T follicular helper cell (primary cell): ENCODE results near the gene VPS11.
"Not testable (repeated sequence)": the region's sequence is repeated elsewhere in the genome, so short reads cannot be mapped to it uniquely, and the experiment has no call there.

Experiments used
- DNase-seq: peaks from one replicate; pipeline ENCODE4 v3.0.0-alpha.2; 2020; ENCODE audit warnings: low read depth

Gene VPS11

GRCh38 chr11:119103161-119103664, 35.6 kb downstream of the VPS11 start:
- DNase-seq = not testable (repeated sequence)

- DNase-seq = no peak
These were observed 36.2 kb downstream of the VPS11 start for GRCh38 chr11:119103793-119104192.

- DNase-seq = peak; percentile 84
These were observed 39.2 kb downstream of the VPS11 start, which contains the start of gene C2CD2L for GRCh38 chr11:119106564-119107537. TSS of gene C2CD2L (plus strand) at chr11:119107344. CDS start at chr11:119107742, 398 bp downstream.

GRCh38 chr11:119107538-119108145, 40.0 kb downstream of the VPS11 start:
- DNase-seq = no peak

DNA sequence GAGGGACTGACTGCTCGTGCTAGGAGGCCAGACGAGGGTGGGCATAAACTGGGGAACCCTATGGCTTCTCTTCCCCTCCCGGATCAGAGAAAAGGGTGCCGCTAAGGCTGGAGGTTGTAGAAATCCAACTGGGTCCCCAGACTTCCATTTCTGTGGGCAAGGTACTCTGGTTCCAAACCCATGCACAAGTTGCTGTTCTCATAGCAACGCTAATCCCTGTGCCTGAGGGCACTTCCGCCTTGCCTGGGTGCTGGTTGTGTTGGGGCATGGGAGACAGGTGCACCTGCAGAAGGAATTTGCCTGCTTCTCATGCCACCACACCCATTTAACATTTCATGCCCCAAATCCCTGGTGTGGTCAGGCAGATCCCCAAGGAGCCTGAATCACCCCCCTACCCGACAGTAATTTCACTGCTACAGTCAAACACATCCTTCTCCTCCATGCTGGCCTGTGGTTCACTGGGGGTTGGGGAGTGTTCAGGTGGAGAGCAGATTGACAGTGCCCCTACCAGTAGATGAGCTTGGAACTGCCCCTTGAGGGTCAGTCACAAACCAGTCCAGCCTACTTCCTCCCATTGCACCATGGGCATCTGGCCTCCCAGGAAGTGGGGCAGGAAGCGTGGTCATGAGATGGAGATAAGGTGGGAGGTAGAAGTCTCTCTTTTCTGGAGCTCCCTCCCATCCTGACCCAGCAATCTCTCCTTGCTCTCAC, 40.7 kb downstream of the VPS11 start:
- no peak for DNase-seq

GRCh38 chr11:119108857-119109221, 41.2 kb downstream of the VPS11 start:
- DNase-seq = no peak

DNA sequence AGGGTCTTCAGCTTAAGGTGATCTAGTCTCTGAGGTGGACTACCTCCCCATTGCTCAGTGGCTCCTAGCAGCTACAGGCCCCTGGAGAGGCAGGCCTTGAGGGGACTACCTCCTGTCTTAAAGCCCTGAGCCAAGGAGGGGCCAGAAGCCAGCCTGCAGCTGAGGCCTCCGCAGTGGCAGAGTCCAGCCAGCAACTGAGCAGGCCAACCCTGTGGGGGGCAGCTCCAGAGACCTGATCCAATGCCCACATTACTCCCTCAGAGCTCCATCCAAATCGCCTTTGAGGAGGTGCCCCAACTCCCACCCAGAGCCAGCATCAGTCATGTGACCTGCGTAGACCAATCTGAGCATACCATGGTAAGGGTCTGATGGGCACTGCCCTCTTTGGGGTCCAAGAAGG, 42.2 kb downstream of the VPS11 start:
- no peak for DNase-seq

DNA sequence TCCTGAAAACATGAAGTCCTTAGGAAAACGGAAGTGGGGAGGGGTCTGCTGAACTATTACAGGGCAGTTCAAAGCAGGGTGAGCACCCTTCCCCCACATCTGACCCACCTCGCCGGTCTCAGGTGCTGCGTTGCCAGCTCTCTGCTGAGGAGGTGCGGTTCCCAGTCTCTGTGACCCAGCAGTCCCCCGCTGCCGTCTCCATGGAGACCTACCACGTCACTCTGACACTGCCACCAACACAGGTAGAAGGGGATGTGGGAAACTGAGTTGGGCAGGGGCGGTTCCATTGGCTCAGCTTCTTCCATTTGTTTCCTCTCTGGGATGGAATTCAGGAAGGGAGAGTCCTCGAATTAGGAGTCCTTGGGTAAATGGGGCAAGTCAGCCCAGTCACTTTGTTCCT, 42.8 kb downstream of the VPS11 start:
- DNase-seq = no peak

- no peak for DNase-seq
These were observed 43.8 kb downstream of the VPS11 start for GRCh38 chr11:119111361-119111925.

DNA sequence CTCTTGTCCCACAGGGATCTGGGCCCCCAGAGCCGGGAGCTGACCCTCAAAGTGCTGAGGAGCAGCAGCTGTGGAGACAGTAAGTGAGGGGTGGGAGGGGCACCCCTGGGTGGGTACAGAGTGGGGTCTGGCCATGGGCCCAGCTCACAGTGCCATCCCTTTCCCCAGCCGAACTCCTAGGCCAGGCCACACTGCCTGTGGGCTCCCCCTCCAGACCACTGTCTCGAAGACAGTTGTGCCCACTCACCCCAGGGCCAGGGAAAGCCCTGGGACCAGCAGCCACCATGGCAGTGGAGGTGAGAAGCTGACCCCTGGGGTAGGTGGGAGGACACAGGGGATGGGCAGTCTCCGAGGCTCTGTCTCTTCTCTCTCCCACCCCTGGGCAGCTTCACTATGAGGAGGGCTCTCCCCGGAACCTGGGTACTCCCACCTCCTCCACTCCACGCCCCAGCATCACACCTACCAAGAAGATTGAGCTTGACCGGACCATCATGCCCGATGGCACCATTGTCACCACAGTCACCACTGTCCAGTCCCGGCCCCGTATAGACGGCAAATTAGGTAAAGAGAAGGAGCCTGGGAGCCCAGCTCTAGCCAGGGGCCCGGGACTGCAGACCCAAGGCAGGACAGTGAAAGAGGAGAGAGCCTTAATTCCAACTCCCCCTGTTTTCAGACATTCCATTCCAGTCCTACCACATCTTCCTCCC, 44.8 kb downstream of the VPS11 start:
- no peak for DNase-seq

- no peak for DNase-seq
These were observed 46.1 kb downstream of the VPS11 start for GRCh38 chr11:119113716-119114115.

DNA sequence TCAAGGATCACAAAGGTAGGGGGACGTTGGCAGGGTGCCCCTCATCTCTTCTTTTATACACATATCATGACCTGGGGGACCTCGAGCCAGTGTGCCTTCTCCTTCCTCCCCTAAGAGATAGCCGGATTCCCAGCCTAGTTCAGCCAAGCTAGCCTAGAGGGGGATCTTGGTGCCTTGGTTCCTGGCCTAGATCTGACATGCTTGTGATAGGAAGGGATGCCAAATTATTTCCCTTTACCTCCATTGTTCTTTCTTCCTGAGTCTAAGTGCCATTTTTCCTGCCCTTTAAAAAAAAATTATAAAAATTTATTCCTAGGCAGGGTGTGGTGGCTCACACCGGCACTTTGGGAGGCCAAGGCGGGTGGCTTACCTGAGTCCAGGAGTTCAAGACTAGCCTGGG, 46.7 kb downstream of the VPS11 start:
- no peak for DNase-seq

GRCh38 chr11:119115484-119116234, 48.0 kb downstream of the VPS11 start:
- DNase-seq = no peak

GRCh38 chr11:119116235-119116594, 48.6 kb downstream of the VPS11 start:
- no peak for DNase-seq

DNA sequence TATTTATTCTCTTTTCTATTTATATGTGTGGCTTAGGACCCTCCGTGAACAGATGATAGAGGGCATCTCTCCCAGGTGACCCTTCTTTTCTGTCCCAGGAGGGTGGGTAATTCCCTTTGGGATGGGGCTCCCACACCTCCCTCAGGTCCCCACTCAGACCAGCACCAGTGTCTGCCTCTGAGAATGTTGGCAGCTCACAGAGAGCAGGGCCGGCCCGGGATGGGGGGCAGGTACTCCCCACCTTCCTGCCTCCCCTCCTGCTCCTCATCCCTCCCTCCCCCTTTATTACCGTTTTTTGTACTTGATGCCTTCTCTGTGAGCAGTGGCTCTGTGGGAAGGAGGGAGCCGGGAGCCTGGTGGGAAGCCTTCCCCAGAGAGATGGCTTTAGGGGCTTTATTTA, 49.0 kb downstream of the VPS11 start:
- DNase-seq = no peak

DNA sequence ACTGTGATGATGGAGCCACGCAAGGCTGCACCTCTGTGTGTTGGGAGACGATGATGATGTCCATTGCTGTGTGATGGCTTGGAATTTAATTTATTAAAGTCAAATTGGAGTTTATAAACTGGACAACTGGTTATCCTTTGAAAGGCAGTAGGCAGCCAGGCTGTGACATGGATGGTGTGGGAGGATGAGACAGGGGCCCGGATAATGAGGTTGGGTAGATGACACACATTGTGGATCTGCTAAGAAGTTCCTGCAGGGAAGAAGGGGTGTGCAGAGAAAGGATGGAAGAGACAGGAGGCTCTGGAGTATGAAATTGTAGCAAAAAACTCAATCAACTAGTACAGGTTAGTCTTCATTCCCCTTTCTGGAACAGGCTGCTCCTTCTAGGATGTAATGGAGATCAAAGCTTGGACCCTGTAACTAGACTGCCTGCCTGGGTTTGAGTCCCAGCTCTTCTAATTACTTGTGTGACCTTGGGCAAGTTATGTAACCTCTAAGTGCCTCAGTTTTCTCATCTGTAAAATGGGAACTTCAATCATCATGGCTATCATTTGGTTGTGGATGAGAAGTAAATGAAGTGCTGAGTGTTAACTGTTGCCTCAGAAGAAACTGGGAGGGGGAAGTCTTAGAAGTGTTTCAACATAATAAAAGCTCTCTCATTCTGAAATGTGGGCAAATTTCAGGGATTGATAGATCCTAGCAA, 49.5 kb downstream of the VPS11 start:
- DNase-seq = no peak

DNA sequence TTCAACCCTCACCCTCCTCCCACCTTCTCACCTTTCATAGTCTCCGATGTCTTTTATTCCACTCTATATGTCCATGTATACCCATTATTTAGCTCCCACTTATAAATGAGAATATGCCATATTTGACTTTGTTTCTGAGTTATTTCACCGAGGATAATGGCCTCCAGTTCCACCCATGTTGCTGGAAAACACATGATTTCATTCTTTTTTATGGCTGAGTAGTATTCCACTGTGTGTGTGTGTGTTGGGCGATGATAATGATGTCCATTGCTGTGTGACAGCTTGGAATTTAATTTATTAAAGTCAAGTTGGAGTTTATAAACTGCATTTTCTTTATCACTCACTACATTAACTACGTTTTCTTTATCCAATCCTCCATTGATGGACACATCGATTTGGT, 50.6 kb downstream of the VPS11 start:
- DNase-seq = no peak

GRCh38 chr11:119118946-119119345, 51.3 kb downstream of the VPS11 start:
- no peak for DNase-seq

- DNase-seq = no peak
These were observed 53.0 kb downstream of the VPS11 start for GRCh38 chr11:119120639-119121007.
